Tibial nerve (tissue), 4 donors: ENCODE measurements around the gene NOXO1. TPM values are rescaled to one million over a fixed set of nuclear protein-coding genes. Genes with fewer than 3 reads are reported as not detected.

ENCODE experiments used
- DNase-seq, 2 donors: peaks; one replicate each; pipeline ENCODE4 v3.0.0-alpha.2; 2019; ENCODE audit warnings: low spot score in 2 of 2
- H3K27ac ChIP-seq, 4 donors: fragments of 200-600 bp; sonication (generic) in 3 of 4; one replicate each; pipeline ENCODE4 v1.5.1; 2017 to 2019; ENCODE audit warnings: mild to moderate bottlenecking in 1 of 4
- H3K27me3 ChIP-seq, 2 donors: fragments of 200-600 bp; sonication (generic) in 1 of 2; one replicate each; pipeline versions ENCODE4 v1.5.1 to v1.6.0; 2017 to 2019
- H3K36me3 ChIP-seq, 3 donors: fragments of 200-600 bp; sonication (generic); one replicate each; pipeline ENCODE4 v1.5.1; 2018 to 2019
- H3K4me1 ChIP-seq, 4 donors: fragments of 200-600 bp; sonication (generic) in 3 of 4; one replicate each; pipeline ENCODE4 v1.5.1; 2017 to 2019
- H3K4me3 ChIP-seq, 4 donors: fragments of 200-600 bp; sonication (generic) in 3 of 4; one replicate each; pipeline ENCODE4 v1.5.1; 2017 to 2019; ENCODE audit warnings: mild to moderate bottlenecking in 1 of 4, moderate library complexity in 1 of 4
- H3K9me3 ChIP-seq, 4 donors: fragments of 200-600 bp; sonication (generic) in 3 of 4; one replicate each; pipeline ENCODE4 v1.5.1; 2017 to 2019
- EP300 ChIP-seq, 2 donors: sonication (generic); formaldehyde crosslinking; IDR thresholded peaks; one replicate each; pipeline ENCODE4 v1.6.1; 2017; ENCODE audit warnings: antibody characterized with exemption in 2 of 2, mild to moderate bottlenecking in 1 of 2
- POLR2A ChIP-seq, 2 donors: fragments of 450-650 bp; IDR thresholded peaks; one replicate each; pipeline ENCODE4 v1.6.1; 2017; ENCODE audit warnings: antibody characterized with exemption in 2 of 2, mild to moderate bottlenecking in 2 of 2, moderate library complexity in 2 of 2
- WGBS, 2 donors: methylation state at CpG; one replicate each; pipeline ENCODE4 v1.1.5; 2018; 5-methylcytosine and 5-hydroxymethylcytosine counted together
- total RNA-seq, 4 donors: library from RNA; depleted of rRNA; stranded (reverse); fragments of >200 nt; gene quantifications; one replicate each; pipeline ENCODE4 v1.1.0, GENCODE V29; 2016
- TF ChIP-seq, protein P1 (sequence below), 5 experiments: fragments of 200-600 bp in 3 of 5; fragments of 450-650 bp in 2 of 5; sonication (generic) in 3 of 5; IDR thresholded peaks; one replicate each; pipeline ENCODE4 v1.5.1; 2016 to 2019; ENCODE audit warnings: antibody characterized with exemption in 5 of 5, mild to moderate bottlenecking in 3 of 5, moderate library complexity in 2 of 5

The NOXO1 gene
- total RNA-seq, 4 donors from 2014 or later, result 3.9 TPM; not detected in 3

DNA sequence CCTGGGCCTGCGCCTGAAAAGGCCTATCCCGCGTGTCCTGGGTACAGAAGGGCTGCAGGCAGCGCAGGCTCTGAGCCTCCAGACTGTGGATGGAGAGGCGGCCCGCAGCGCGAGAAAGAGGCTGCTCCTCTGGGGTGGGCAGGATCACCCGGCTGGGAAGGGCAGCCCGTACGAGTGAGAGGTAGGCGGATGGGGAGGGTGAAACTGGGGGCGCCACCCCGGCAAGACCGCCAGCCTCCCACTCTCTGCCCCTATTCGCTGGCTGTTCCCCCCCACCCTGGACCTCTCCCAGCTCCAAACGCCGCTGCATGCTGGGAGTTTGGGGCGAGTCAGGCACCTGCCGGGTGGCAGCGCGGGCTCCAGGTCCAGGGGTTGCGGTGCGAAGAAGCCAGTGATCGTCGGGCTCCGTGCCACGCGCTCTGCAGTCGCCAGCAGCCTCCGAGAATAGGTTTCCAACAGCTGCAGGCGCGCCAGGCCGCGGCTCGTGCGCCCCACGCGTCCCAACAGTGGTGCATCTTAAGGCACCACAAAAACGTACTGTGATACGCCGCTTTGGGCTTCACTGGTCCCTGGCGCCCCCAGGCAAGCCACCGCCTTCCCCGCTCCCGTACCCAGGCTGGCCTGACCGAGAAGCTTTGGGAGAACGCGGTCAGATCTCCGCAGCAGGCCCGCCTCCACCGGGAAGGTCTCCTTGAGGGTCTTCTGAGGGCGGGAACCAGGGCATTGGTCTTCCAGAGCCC lies 1.1 kb downstream of the NOXO1 start:
- Histone ChIP-seq H3K9me3 (no peaks in the 10 kb centered on the region), H3K27ac (no peak overlapping the region), H3K4me3 (no peak overlapping the region), H3K27me3 (peaks cover 0 to 55% of the 10 kb centered on the region in 2 donors), H3K4me1 (peaks cover 0 to 40% (median 21%) of the 10 kb centered on the region in 4 donors), H3K36me3 (peaks cover 0 to 44% (median 28%) of the 10 kb centered on the region in 3 donors)
- WGBS, 2 donors, result 6 to 10% methylated on average over 33 to 40 of the region's 53 CpGs
- DNase-seq, result no peak
- TF ChIP-seq, protein P1, sequence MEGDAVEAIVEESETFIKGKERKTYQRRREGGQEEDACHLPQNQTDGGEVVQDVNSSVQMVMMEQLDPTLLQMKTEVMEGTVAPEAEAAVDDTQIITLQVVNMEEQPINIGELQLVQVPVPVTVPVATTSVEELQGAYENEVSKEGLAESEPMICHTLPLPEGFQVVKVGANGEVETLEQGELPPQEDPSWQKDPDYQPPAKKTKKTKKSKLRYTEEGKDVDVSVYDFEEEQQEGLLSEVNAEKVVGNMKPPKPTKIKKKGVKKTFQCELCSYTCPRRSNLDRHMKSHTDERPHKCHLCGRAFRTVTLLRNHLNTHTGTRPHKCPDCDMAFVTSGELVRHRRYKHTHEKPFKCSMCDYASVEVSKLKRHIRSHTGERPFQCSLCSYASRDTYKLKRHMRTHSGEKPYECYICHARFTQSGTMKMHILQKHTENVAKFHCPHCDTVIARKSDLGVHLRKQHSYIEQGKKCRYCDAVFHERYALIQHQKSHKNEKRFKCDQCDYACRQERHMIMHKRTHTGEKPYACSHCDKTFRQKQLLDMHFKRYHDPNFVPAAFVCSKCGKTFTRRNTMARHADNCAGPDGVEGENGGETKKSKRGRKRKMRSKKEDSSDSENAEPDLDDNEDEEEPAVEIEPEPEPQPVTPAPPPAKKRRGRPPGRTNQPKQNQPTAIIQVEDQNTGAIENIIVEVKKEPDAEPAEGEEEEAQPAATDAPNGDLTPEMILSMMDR (IDR thresholded peaks at IDR 0.05), result no peak
- TF ChIP-seq POLR2A (IDR thresholded peaks at IDR 0.05) (no peak), EP300 (IDR thresholded peaks at IDR 0.05) (no peak)

DNA sequence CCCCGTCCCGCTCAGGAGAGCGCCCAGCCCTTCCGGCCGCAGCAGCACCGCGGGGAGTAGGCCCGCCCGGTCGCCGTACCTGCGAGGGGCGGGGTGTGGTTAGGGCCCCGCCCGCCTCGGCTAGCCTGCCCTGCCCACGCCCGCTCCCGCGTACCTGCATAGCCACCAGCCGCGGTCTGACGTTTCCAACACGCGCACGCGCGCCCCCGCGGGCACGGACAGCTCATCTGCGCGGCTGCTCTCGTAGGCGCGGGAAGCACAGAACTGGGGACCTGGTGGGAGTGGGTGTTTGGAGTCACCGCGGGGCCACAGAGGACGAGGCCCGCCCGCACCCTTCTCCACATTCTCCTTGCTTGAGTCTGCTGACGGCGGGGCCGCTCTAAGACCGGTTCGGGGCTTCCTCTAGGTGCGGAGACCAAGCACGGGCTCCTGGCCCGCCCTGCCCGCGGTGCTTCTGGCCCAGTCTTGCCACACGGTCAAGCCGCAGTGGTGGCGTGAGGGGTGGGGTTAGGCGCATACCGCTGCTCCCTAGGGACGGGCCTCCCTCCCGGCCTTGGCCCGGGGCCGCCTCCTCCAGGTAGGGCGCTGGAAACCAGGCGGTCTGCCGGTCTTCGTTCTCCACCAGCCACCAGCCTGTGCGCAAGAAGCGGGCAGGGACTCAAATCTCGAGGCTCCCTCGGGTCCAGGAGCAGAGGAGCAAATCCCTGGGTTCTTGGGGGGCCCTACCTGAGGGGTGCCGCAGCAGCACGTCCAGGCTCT lies 1.8 kb downstream of the NOXO1 start:
- Histone ChIP-seq H3K36me3 (peaks cover 0 to 51% (median 31%) of the 10 kb centered on the region in 3 donors), H3K9me3 (no peaks in the 10 kb centered on the region), H3K27ac (peak overlapping the region in 1 of 4 donors; percentile 53), H3K4me1 (peaks cover 0 to 32% (median 14%) of the 10 kb centered on the region in 4 donors), H3K4me3 (peak overlapping the region in 1 of 4 donors; percentile 21), H3K27me3 (peaks cover 0 to 55% of the 10 kb centered on the region in 2 donors)
- no peak for DNase-seq
- WGBS, 2 donors, result 24 to 27% methylated on average over 11 to 56 of the region's 70 CpGs
- TF ChIP-seq, protein P1 (IDR thresholded peaks at IDR 0.05), result no peak
- TF ChIP-seq EP300 (IDR thresholded peaks at IDR 0.05), result no peak

DNA sequence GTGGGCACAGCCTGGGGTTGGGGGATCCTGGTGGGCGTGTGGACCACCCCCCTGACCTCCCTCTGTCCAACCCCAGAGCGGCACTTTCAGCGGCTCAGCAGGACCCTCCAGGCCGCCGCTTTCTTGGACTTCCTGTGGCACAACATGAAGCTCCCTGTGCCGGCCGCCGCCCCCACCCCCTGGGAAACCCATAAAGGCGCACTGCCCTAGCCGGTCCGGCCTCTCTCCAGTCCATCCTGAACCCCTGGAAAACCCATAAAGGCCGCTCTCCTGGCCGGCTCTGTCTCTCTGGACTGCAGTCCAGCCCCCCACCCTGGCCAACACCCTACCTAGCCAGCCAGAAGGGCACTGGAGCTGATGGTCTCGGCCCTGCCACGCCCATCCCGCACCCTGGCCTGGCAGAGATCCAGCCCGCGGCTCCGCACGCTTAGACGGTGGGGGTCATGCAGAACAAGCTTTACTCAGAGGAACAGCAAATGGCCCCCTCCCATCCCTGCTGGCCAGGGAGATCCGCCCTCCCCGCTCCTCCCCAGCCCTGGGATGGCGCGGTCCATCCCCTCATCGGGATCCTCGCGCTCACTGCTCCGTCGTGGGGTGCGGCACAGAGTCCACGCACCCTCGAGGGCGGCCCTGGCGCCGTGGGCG lies 2.7 kb downstream of the NOXO1 start:
- Histone ChIP-seq H3K4me3 (peak overlapping the region in 1 of 4 donors; percentile 21), H3K4me1 (peaks cover 0 to 33% (median 11%) of the 10 kb centered on the region in 4 donors), H3K36me3 (peaks cover 0 to 58% (median 36%) of the 10 kb centered on the region in 3 donors), H3K9me3 (no peaks in the 10 kb centered on the region), H3K27me3 (peaks cover 0 to 55% of the 10 kb centered on the region in 2 donors), H3K27ac (peak overlapping the region in 1 of 4 donors; percentile 53)
- 75 to 78% methylated on average over 30 to 36 of the region's 37 CpGs for WGBS, 2 donors
- no peak for DNase-seq
- TF ChIP-seq EP300 (IDR thresholded peaks at IDR 0.05) (no peak), POLR2A (IDR thresholded peaks at IDR 0.05) (no peak)
- TF ChIP-seq, protein P1 (IDR thresholded peaks at IDR 0.05), result no peak

DNA sequence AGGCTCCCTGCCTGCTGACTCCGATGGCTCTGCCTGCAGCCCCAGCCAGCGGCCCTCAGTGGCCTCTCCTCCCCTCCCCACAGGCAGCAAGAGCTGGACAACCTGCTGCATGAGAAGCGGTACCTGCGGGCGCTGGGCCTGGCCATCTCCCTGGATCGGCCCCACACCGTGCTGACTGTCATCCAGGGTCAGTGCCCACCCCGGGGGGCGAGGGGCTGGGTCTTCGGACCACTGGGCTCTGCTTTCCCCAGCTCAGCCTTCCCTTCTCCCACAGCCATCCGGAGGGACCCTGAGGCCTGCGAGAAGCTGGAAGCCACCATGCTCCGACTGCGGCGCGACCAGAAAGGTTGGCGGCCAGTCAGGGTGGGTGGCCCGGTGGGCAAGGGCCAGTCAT lies 3.4 kb downstream of the NOXO1 start:
- WGBS, 2 donors, result 90% methylated on average over 17 of the region's 18 CpGs; no CpG with 5 or more reads in 1 of the 2 donors
- H3K4me1 ChIP-seq, result peaks cover 0 to 33% (median 13%) of the 10 kb centered on the region in 4 donors
- TF ChIP-seq EP300 (IDR thresholded peaks at IDR 0.05), result no peak
- no peak for TF ChIP-seq POLR2A (IDR thresholded peaks at IDR 0.05)
- TF ChIP-seq, protein P1 (IDR thresholded peaks at IDR 0.05), result no peak
- DNase-seq, result no peak
- H3K4me3 ChIP-seq, result no peak overlapping the region
- peaks cover 0 to 53% of the 10 kb centered on the region in 2 donors for H3K27me3 ChIP-seq
- no peak overlapping the region for H3K27ac ChIP-seq
- H3K9me3 ChIP-seq, result no peaks in the 10 kb centered on the region
- peaks cover 0 to 58% (median 36%) of the 10 kb centered on the region in 3 donors for H3K36me3 ChIP-seq
